Activated T-cell treated with anti-CD3 and anti-CD28 coated beads for 24 hours (primary cell): ENCODE measurements around the gene NAGLU.

ENCODE experiments used
- DNase-seq: peaks from one replicate; pipeline ENCODE4 v3.0.0-alpha.2; 2020; ENCODE audit warnings: low read depth

The NAGLU gene

DNA sequence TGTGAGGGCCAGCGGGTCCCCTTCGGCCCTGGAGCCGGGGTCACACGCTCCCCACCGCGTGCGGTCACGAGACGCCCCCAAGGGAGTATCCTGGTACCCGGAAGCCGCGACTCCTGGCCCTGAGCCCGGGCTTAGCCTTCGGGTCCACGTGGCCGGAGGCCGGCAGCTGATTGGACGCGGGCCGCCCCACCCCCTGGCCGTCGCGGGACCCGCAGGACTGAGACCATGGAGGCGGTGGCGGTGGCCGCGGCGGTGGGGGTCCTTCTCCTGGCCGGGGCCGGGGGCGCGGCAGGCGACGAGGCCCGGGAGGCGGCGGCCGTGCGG is at the start of gene NAGLU:
Gene NAGLU (plus strand): TSS at position 194 of the 324 bp plus-strand sequence. CDS start 32 bp downstream, at position 226.
- peak; percentile 81 for DNase-seq

DNA sequence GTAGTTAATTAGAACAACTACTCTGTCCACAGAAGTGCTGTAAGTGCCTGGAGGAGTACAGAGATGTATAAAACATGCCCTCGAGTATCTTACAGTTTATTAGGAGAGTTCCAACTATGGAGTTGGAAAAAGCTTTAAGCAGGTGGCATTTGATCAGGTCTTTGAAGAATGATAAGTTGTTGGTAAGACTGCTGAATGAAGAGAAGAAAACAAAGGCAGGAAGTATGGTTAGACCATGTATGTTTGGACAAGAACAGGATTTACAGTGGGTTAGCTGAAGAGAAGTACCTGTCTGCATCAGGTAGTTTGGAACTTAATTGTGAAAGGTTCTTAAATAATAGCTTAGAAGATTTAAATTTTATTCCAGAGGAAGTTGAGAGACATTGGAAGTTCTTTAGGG is 48.0 kb upstream of the NAGLU start:
- DNase-seq, result no peak

DNA sequence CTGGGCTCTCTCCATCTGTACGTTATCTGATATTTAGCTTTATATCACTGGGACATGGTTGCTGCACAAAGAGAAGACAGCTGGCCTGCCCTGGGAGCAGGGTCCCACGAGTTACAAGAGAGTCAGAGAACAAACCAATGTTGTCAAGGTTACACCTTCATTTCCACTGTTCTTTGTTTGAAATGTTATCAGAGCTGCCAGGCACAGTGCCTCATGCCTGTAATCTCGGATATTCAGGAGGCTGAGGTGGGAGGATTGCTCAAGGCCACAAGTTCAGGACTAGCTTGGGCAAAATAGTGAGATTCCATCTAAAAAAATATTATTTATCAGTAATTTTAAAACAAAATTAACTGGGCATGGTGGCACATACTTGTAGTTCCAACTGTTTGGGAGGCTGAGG is 42.7 kb upstream of the NAGLU start:
- no peak for DNase-seq

DNA sequence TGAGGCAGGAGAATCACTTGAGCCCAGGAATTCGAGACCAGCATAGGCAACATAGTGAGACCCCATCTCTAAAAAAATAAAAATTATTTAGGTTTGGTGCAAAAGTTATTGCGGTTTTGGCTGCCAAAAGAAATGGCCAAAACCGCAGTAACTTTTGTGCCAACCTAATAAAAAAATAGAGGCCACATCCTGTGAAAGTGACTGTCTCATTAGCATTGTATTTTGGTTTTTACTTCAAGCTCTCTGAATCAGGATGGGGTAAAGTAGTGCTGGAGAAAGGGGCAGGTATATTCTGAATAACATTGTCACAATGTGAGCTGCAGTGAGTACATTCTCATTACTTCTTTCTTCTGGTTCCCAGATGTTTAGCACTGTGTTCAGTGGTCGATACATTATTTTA is 41.4 kb upstream of the NAGLU start:
- DNase-seq, result no peak

DNA sequence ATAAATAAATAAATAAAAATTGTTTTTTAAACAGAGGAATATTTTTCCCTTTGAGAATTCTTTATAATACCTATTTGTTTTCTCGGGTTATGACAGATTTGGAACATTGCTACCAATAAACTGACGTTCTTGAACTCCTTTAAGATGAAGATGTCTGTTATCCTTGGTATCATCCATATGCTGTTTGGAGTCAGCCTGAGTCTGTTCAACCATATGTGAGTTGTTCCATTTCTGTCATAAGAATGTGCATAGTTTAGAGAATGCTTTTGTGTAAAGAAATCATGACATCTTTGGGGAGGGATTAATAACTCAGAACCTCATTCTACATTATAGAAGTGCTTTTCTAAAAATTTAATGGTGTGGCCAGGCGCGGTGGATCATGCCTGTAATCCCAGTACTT is 37.2 kb upstream of the NAGLU start:
- DNase-seq, result no peak

DNA sequence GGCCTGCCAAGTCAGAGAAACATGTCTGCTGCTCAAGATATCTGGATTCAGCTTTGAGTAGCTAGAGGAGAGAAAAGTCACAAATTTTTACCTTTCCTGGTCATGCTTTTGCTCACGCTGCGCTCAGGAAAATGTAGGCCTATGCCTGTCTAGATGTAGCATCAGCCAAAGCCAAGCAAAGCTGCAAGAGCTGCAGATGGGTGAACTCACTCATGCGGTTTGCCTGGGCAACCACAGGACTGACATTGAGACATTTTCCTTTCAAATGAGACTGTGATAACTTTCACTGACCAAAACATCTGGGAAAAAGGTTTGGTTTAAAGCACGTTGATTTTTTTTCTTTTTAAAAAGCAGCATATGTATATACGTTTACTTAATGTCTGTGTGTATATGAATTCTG is 34.0 kb upstream of the NAGLU start:
- no peak for DNase-seq

DNA sequence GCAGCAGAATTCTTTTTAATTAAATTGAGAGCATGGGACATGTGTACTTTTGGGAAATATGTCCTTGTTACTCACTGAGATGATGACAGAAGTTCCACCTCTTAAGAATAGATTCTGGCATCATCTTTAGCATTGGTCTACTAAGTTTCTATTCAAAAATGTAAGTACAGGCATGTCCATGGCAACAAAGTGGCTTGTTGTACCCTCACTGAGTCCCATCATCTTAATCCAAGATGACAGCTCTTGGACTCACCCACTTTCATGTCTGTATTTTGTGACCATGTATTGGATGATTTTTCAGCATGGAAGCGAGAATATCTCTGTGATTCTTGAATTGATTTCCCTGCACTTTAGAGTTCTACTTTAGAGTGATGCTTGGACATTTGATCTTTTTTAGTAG is 33.1 kb upstream of the NAGLU start:
- DNase-seq, result no peak

DNA sequence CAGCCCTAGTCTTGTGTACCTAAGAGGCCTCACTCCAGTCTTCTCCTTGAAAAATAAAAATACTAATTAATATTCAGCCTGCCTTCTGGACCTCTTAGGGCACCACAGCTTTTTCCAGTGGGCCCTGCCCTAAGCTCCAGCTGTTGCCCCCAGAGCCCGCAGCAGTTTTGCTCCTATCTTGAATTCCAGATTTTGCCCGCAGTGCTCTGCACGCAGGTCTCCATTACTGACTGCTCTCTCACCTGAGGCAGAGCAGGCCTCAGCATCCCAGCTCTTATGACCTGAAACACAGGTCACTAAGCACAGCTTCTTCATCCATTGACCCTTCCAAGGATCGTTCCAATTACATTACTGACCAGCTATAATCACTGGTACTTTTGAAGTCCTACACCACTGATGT is 28.4 kb upstream of the NAGLU start:
- DNase-seq, result no peak

DNA sequence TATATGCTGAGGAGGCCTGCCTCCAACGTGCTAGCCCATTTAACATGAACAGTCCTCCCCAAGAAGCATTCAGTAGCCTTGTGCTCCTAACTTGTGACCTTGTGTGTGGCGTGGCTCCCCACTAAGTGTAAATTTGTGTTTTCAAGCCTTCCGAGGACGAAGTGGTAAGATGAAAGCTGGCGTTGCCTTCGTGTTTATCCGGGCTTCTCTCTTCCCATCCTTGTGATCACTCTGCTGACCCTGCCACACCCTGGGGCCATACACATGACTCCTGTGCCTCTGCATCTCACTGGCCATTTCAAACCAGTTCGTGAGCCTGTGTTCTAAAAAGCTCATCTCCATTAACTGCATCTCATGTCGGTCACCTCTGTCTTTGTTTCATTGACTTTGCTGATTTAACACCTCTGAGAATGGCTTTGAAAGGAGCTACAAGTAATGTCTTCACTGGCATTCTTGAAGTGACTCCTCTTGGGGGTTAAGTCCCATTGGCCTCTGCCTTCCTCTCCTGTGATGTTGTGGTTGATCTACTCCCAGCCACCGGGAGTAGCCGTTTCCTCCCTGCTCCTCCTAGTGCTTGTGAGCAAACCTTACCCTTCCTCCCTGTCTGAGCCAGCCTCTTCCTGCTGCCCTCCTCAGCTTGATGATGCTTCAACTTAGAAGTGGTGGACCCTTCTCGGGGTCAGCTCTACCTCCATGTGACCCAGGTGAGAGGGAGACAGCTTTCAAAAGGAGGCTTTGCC is 27.4 kb upstream of the NAGLU start:
- DNase-seq, result no peak

DNA sequence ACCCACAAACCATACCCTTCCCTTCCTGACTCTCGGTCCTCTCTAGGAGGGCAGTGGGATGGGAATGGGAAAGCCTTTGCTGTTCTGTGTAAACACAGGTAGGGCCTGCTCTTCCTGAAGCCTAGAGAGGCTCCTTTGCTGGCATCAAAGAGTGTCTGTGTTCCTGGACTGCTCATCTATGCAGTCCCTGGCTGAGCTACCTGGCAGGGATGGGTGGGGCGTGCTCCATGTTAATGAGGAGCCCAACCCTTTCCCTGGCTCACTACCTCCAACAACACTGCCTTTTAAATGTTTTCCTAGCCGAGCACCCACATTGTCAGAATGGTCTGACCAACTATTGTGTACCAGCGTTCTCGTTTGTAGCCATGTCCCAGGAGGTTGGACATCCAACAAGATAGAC is 26.6 kb upstream of the NAGLU start:
- DNase-seq, result no peak

DNA sequence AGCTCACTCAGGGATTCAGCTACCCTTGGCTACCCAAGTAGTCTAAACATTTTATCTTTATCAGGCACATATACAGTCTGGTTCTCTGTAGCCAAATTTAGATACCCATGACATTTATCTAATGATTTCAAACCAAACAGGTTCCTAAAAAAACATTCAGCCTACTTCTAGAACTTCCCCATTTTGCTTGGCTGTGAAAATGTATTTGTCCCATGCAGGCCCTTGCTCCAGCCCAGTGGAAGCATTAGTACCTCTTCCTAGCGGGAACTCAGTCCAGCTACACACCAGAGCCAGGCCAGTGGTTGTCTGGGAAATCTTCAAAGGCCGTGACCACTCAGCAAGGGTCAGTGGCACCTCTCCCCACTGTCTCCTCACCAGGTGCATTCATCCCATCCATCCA is 26.2 kb upstream of the NAGLU start:
- DNase-seq, result no peak

DNA sequence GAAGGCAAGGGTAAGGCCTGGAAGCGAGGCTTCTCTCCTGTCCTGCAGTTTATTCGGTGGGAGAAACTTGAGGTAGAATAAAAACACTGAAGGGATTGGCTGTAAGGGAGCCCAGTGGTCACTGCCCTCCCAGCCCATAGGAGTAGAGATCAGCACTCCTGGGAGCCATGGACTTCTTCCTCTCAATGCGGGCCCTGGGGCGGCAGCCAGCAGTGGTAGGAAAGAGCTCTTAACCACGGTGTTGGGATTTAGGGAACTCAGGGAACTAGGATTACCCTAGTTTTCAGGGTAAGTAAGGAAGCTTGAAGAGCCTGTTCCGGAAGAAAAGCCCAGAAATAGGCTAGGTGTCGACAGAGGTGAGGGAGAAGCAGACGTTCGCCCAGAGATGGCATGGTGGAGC is 23.8 kb upstream of the NAGLU start:
- no peak for DNase-seq

DNA sequence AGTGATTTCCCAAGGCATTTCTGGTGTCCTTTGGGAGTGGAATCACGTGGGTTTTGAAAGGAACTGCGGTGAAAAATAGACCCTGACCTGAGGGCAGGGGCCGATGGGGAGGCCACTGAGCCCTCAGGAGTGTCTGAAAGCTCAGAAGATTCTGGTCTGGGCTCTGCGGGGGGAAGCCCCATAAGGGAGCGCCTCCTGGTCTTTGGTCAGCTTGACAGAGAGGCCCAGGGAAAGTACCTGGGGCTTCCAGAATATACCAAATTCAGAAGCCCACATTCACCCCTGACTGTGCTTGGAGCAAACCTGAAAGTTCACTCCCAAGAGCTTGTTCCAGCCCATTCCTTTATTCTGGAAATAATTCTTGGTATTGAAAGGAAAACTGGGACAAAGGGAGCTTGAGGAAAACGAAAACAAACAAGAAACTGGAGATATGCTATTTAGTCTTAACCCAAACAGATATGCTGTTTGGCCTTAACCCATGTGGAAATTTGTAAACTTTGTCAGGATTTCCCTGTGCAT is 23.2 kb upstream of the NAGLU start:
- DNase-seq, result no peak

DNA sequence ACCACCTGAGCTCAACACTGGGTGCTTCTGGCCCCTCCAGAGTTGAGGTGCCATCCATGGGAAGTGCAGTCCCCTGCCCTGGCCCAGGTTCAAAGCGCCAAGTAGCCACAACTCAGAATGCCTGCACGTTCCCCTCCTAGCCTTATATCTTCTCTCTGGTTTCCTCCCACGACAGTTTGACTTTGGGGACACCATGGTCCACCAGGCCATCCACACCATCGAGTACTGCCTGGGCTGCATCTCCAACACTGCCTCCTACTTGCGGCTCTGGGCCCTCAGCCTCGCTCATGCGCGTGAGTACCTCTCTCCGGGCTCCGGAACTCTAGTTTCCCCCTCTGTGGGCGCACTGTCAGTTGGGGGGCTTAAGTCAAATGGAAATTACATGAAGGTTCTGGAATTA is 22.4 kb upstream of the NAGLU start:
- no peak for DNase-seq

DNA sequence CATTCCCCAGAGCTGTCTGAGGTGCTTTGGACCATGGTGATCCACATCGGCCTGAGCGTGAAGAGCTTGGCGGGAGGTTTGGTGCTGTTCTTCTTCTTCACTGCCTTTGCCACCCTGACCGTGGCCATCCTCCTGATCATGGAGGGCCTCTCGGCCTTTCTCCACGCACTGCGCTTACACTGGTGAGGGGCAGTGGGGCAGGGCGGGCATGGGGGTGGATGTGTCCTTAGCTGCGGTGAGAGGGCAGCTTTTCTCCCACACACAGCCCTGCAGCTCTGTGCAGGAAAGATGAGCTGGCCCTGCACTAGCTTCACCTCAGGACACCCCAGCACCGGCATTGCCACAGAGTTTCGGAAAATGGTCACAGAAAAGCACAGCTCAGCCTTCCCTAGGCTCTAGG is 21.8 kb upstream of the NAGLU start:
- no peak for DNase-seq

DNA sequence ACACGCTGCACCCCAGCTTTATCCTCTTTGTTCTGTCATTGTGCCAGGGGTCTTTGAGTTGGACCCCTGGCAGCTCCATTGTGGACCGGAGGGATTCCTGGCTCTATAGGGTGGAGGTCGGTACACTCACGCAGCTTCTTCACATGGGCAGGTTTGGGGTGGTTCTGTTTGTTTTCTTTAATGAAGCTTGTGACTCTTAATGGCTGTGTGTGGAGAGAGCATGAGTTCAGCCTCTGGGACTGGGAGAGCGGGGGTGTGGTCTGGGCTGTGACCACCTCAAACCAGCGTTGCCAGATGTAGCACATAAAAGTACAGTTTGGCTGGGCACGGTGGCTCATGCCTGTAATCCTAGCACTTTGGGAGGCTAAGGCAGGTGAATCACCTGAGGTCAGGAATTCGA is 21.2 kb upstream of the NAGLU start:
- no peak for DNase-seq

DNA sequence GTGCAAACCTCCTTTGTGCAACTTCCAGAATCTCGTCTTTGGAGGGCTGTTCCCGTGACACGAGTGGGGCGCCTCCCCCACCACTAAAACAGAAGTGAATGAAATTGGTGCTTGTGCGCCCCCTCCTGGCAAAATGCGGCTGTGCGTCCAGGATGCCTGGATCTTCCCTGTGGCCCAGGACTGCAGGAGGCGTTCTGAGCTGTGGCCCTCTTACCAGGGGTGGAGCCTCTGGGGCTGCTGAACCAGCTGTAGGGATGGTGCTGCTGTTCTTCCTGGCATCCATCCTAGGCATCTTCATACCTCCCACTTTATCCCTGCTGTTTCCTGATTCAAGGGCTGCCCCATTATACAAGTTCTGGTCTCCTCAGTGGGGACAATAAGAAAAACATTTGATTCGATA is 18.5 kb upstream of the NAGLU start:
- DNase-seq, result peak; percentile 66

DNA sequence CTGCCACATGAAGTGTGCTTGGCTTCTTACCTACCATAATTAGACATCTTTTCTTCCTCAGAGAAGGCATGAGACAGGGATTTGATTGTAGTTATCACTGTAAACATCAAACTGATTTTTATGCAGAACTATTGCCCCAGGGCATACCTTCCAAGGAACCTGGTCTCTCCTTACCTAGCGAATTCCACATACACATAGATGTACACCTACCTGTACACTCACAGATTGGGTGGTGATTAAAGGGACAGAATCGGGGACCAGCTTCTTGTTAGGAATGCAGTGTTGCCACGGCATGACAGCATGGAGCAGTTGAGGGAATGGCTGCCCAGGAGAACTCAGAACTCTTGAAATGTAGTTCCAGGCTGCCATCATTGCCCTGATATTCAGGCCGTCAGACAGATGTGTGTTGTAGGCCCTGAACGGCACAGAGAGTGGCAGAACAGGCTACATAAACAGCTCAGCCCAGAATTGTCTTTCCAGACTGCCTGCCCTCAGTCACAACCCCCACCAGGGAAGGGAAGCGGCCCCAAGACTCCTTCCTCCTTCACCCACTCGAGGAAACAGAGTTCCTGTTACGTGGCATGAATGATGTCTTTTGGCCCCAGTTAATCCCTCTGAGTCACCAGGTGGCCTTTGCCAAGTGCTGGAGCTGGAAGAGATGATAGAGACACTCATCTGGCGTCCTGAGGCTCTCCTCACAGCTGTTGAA is 17.8 kb upstream of the NAGLU start:
- DNase-seq, result no peak

DNA sequence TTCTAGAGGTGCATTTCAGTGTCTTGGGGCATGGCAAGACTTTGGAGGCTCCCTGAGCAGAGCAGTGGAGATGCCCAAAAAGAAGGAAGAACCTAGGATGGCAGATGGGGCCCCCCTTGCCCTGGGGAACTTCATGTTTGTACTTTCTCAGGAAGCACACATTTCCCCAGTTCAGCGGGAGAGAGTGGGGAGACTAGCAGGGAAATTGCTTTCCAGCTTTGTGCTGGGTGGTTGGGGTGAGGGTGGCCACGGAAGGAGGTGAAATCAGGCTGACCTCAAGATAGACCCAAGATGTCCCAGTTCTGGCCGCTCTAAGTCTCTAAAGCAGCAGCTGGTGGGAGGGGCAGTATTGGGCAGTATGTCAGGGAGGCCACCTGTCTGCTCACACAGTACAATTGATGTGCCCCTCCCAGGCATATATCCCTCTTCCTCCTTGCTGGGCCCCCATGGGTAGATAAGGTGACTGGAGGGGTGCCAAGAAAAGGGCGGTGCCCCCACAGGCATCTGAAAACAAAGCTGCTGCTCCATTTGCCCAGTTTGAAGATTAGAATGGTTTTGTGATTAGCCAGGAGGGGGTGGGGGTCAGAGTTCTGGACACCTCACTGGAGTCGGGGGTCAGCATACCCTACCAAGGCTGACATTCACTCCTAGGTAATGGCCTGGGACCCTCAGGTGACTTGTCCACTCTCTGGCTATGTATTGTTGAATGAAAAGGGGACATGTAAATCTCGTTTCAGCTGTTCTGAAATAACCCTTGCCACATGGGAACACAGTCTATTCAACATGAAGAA is 17.1 kb upstream of the NAGLU start:
- no peak for DNase-seq

DNA sequence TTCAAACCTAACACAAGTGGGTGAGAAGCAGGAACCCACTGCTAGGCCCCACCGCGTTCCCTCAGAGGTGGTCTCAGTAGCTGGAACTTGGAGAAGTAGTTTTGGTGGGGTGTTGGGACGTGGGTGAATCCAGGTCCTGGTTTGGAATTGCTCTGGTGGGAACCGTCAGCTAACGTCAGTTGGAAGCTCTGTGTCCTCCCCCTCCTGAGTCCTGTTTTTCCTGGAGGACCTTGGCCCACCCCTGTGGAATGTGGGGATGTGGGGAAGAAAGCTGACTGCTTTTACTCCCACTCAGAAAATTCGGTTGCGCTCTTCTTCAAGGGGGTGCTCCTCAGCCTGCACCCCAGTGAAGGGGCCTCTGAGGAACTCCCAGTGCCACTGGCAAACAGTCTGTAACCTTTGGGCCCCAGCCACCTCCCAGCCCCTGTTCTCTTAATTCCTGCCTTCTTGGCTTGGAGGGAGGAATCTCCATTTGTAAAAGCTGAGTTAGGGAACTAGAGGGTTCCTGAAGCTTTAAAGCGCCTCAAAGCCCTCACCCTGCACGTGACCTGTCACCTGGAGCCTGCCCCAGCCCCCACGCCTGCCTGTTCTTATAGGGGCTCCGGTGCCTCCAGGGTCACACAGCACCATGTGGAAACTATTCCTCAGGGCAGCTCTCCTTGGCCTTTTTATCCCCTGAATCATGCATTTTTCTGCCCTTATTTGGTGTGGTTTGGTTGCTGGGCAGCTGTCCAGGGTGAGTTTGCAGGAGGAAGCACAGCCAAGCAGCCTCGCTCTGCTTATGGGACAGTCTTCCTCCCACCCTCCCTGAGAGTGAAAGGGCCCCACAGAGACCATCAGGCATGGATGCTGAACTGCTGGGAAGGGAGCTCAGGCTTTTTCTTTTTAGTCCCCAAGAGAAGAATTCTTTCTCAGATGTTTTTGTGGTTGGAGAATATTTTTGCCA is 16.2 kb upstream of the NAGLU start:
- DNase-seq, result no peak

DNA sequence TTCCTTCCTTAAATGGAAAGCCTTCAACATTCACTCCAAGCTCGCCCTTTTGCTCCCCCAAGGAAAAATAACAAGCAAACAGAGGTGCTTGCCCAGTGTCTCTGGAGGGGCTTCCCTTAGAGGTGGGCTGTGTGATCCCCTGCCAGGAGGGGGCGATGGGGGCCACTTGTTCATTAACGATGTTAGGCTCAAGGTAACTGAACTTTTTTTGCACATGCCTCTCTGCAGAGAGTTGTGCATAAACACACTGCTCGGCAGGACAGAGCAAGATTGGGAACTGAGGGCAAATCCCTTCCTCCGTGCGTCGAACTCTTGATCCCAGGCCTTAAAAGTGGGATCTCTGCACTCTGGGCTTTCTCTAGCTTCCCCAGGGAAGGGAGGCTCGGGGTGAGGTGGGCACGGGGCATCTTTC is 15.5 kb upstream of the NAGLU start:
- DNase-seq, result no peak

DNA sequence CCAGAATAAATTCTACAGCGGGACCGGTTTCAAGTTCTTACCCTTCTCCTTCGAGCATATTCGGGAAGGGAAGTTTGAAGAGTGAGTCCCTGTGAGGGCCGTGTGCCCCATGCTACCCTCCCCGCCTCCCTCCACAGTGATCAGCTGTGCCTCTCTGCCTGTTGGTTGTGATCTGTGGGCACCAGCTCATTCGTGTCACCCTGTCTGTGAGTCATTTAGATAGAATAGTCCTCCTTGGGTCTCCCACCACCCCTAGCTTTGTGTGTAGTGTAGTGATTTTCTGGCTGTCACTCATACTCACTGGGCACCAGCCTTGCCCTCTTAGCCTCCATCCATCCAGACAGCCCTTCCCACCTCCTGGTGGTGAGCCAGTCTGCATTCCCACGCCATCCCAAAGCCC is 15.0 kb upstream of the NAGLU start:
- DNase-seq, result no peak
